Measurements from ENCODE around the gene MYOG.
A peak's percentile ranks its signal among the peaks of the same experiment; 100 is the strongest.

MYOG gene

DNA sequence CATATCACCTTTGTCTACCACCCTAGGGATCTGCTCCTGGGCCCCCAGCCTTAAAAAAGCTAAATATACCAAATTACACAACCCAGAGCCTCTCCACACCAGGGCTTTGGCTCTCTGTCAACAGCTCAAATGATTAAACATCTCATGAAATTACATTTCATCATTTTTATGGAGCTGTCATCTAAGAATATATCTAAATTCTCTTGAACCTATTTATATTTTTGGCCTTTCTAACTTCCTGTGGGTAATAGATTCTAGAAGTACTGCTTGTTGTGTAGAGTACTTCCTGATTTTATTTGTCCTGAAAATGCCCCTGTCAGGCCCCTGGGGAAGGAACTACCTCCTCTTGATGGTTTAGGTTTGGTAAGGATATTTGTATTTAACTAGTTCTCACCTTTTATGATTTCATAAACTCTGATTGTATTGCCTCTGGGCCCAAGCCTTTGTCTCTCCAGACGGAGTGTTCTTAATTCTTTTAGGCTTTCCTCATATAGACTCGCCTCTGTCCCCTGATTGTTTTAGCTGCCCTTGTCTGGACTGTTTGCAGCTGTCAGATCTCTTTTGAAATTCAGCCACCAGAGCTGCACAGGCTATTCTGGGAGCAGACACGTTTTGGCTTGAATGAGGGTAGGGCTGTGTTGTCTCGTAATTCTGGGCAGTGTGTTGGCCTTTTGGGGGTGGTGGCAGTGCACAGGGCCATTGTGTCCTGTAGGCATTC is 16.6 kb downstream of the MYOG start:
- DNase-seq: peak; percentile 22

DNA sequence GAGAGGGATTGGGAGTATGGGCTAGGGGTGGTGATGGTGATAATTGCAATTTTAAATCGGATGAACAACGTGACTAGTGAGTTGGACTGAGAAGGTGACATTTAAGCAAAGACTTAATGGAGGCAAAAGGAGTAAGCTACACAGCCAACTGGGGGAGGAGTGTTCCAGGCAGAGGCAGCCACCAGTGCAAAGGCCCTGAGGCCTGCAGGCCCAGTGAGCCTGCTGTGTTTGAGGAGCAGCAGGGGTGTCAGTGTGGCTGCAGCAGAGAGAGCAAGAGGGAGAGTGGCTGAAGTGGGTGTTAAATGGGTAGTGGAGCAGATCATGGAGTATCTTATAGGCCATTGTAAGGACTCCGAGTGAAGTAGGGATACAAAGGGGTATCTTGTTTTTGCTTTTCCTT is 18.8 kb downstream of the MYOG start:
- DNase-seq: no peak

DNA sequence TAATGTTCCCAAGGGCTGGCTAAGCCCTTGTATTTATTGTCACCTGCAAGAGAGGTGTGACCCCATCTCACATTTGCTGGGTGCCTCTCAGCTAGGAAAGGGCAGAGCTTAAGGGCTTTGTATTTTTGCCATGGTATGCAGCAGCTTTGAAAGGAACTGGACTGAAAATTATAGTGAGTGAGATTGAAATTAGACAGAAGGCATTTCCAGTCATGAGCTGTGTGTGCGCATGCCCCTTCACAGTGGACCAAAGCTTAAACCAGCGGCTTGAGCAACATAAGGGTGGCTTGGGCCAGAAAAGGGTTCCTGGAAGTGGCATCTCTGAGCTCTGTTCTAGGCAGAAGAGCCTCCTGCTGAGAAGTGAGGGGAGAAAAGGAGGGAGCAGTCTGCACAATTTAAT is 19.8 kb downstream of the MYOG start:
- no peak for DNase-seq

DNA sequence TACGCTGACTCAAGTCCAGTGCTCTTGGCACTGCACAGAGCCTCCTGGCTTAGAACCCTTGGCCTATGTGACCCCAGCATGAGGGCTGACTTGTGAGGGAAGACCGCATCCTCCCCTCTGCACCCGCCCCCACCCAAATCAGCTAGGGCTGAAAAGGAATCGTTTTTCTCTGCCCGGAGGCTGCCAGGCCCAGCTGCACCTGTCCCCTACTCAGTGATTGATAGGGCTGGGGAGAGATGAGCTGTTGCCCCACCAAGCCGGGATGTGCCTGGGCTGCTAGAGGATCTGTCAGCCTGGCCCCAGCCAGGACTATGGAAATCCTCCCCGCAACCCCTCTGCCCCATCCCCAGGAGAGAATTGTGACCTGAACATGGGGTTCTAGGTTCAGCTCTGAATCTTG is 20.6 kb downstream of the MYOG start:
- DNase-seq: no peak

DNA sequence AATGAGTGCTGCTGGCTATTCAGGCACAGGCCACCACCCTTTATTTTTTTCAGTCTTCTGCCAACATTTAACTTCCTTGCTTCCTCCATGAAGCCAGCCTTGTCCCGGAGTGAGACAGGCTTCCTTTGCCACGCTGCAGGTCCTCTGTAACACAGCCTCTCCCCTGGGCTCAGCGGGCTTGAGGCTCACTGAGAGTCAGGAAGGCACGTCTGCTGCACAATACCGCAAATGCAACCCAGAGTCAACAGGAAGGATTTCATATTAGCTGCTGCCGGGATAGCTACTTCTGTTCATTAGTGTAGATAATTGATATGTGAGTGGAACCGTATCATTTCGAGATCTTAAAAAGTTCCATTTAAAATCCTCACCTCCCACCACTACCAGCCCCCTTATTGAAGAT is 22.5 kb downstream of the MYOG start:
- no peak for DNase-seq

DNA sequence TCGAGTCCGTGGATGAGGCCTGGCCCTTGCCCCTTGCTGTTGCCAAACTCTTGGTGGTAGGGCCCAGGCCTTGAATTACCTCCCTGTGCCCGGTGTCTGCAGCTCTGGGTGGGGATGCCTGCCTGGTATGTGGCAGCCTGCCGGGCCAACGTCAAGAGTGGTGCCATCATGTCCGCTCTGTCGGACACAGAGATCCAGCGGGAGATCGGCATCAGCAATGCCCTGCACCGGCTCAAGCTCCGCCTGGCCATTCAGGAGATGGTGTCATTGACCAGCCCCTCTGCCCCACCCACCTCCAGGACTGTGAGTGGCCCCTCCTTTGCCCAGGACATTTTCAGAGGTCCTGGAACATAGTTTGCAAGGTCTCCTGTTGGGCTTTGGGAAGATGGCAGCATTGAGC is 25.7 kb downstream of the MYOG start:
- no peak for DNase-seq

DNA sequence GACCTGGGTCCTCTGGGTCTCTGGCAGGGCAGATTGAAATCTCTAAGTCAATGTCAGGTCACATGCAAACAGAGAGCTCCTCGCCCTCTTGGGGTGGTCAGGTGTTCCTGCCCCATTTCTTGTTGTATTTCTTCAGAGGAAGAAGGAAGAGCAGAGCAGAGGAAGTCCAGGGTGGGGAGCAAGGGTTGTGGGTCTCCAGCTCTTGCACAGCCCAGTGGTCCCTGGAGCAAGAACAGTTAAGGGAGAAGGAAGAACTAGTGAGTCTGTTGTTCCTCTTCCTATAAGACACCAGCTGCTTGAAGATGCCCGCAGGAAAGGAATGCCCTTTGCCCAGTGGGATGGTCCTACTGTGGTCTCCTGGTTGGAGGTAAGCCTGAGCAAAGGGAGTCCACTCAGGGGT is 26.3 kb downstream of the MYOG start:
- no peak for DNase-seq

DNA sequence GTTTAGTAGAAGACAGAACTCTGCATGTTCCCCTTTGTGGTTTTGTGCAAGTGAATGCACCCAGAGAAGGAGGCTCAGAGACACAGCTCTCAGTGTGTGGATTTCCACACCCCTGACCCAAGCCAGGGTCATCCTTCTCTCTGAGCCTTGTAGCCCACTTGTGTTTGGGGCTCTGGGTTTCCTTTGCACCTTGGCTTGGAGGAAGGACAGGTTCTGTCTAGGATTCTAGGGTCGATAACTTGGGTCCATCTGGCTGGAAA is 27.2 kb downstream of the MYOG start:
- no peak for DNase-seq

DNA sequence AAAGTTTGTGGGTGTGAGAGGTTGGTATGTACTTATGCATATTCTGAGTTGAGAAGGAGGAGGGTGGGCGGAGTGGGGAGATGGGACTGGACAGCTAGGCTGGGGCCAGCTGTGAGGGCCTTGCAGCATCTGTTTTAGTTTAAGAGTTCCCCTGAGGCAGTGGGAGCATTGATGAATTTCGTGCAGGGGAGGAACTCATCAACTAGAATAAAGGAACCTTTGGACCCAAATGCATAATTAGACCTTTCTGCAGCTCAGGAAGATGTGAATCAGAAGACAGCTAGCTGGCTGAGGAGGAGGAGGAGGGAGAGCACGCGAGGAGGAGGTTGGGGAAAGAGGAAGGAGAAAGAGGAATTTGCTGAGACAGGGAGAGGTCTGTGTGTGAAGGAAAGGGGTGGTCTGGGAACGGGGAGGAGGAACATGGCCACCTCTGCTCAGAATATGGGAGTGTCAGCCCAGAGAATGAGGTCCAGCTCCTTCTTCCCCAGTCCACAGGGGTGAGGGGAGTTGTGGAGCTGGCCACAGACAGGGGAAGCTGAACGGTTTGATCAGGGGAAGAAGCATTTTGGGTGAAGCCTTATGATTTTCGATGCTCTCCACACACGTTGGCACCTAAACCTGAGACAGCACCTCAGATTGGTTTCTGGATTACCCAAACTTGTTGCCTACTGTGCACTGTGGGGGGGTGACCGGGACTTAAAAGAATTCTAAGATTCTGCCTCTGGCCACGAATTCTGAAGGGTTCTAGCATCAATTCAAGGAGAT is 27.7 kb downstream of the MYOG start:
- DNase-seq: no peak

DNA sequence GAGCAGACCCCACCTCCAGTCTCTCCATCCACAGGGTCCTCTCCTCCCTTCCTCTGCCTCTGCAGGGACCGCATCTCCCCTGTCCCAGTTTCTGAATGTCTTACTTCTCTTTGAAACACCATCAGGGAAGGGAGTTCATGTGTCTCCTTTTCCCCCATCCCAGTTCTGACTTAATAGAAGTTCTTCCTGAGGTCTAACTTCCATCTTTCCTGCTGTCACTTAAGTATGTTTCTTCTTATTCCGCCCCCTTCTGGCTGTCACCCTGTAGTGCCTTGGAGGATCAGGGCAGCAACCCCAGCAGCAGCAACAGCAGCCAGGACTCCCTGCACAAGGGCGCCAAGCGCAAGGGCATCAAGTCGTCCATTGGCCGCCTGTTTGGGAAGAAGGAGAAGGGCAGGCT is 29.3 kb downstream of the MYOG start:
- no peak for DNase-seq

DNA sequence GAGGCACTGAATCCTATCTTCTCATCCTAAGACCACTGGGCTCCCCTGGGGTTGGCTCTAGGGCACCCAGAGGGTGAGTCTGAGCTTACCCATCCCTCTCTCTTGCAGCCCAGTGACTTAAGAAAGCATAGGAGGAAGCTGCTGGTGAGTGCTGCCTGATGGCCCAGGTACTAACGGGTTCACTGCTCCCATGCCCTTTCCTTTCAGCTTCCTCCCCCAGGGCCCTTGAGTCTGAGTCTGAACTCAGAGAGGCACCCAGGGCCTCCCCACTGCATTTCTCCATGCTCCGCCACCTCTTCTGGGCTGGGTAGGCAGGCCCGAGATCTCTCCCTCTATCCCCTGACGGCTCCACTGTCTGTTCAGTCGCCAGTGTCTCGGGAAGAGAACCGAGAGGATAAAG is 29.8 kb downstream of the MYOG start:
- no peak for DNase-seq

DNA sequence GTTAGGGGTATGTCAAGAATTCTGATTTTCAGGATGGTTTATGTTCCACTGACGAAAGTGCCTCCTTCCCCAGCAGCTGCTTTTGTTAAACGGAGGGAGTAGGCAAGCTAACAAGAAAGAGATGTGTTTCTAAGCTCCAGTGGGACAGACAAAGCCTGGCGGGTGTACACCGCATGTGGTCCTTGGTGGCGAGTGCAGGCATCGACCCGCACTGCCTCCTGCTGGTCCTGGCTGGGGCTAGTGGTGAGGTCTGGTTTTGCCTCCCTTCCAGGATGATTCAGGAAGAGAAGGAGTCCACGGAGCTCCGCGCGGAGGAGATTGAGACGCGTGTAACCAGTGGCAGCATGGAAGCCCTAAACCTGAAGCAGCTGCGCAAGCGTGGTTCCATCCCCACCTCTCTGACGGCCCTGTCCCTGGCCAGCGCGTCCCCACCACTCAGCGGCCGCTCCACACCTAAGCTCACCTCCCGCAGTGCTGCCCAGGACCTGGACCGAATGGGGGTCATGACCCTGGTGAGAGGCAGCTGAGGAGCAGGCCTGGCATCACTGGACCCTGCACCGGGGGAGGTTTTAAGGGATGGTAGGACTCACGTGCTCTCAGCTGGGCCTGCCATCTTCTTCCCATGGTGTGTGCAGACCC is 30.5 kb downstream of the MYOG start:
- DNase-seq: no peak

DNA sequence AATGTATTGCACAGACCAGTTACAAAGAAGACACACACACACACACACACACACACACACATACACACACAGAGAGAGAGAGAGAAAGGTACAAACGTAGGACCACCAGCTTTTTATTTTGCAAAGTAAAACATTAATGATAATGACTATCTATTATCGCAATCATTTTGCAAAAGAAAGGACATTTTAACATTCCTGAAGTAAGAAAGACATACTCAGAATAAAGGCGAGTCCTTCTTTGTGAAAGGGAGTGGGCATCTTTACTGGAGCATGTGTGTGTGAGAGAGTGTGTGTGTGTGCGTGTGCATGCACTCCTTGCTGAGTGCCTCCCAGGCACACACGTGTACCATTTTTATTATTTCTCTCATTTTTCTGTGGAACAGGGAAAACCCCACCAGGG is 31.2 kb downstream of the MYOG start:
- DNase-seq: no peak

DNA sequence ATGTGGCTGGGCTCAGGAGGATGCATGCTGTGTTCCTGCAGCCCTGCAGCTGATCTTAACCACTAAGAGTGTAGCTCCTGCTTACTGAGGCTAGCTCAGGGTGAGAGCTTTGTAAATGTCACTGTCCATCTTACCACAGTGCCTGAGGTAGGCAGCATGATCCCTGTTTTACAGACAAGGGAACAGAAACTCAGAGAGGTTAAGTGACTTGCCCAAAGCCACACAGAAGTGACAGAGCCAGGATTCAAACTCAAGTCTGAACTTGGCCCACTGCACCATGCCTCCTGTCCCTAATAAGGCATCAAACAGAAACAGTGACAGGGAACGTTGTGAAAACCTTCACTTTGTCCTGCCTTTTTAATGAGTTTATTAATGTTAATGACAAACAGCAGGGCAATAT is 31.6 kb downstream of the MYOG start:
- DNase-seq: no peak

DNA sequence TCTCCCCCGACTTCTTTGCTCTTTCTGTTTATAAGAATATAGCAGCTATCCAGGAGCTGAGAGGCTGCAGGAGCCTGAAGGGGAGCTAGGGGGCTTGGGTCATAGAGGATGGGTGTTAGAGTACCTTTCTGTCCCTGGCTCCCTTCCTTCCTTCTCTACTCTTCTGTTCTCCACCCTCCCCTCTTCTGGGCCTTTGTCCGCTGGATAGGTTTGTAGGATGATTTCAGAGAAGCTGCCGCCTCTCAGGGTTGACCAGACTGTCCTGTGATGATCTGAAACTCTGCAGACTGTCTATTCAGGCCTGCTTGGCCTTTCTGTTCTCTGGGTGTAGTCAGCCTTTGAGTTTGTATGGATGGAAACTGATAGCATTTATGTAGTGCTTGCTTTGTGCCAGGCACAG is 33.2 kb downstream of the MYOG start:
- no peak for DNase-seq

DNA sequence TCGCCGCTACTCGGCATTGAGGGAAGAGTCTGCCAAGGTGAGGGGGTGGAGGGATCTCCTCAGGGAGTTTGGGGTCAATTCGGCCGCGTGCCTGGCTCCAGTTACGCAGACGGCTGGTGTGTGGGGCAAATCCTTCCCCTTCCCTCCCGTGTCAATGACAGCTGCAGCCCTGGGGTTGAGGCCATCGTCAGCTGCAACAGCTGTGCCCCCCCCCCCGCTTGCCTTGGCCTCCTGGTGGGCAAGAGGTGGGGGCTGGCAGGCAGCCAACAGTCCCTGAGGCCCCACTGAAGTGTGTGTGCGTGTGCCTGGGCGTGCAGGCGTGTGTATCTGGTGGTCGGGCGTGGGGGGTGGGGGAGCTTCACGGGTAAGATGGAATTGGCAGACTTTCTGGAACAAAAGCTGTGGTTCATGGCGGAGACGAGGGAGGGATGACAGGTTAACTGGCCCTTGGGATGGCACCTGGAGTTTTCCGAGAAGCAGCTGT is 33.9 kb downstream of the MYOG start:
- peak; percentile 77 for DNase-seq

DNA sequence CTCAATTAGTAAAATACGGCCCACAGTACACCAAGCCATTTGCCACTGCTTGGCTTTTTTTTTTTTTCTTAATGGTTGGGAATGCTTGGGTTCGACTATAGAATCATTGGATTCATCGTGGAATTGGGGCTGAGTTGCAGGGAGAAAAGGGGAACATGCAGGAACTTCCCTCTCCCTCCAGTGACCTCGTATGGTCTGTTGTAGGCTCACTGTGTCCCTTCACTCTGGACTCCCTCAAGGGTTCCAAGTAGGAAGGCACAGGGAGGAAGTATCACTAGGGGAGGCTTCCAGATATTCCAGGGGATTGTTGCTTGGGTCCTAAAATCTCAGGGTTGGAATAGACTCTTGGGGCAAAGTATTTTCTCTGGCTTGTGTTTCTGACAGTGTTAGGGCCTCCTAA is 35.0 kb downstream of the MYOG start:
- no peak for DNase-seq

DNA sequence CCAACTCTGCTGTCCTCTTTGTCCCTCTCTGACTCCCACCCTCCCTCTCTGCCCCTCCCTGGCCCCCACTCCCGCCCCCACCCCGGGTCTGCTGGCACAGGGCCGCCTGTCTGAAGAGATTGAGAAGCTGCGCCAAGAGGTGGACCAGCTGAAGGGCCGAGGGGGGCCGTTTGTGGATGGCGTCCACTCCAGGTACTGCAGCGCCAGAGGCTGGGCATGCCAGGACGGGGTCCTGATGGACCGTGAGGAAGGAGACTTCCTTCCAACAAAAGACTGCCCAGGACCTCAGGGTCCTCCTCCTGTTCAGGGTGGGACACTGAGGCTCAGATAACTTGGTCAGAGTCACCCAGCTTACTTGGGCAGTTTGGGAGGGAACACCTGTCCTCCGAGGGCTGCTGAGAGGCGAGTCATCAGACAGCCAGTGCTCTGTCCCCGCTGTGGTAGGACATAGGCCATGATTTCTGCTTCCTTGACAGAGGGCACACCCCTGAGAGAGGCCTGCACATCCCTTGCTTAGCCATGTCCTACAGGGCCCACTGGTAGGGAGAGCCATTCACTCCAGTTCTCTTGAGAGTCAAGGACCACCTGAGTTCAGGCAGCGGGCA is 36.1 kb downstream of the MYOG start:
- no peak for DNase-seq

DNA sequence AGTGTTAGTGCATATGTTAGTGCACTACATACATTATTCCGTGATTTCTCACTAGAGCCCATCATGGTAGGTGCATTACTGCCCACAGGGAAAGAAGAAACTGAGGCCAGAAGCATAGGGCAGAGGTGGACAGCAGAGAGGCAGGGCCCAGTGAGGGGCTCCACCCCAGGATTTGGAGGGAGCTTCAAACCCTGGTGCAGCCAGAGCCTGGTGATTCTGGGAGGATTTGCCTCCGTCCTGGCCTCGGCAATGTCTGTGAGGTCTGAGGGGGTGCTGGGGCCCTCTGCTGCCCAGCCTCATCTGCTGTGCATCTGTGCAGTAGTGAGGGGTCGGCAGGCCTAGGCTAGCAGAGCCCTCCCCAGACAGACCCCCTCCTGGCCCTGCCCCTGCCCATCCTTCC is 36.7 kb downstream of the MYOG start:
- no peak for DNase-seq

DNA sequence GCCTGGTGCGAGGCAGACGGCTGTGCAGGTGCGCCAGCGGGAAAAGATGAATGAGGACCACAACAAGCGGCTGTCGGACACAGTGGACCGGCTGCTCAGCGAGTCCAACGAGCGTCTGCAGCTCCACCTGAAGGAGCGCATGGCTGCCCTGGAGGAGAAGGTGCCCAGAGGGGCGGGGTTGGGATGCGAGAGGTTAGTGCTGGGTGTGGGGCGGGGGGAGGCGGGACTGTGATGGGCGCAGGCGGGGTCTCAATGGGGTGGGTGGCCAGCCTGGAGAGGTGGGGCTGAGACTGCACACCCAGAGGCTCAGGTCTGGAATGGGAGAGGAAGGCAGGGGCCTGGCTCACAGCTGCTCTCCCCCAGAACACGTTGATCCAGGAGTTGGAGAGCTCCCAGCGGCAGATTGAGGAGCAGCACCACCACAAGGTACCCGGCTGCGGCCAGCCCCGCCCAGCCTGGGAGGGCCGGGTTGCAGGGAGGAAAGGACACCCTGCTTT is 37.2 kb downstream of the MYOG start:
- peak; percentile 88 for DNase-seq

DNA sequence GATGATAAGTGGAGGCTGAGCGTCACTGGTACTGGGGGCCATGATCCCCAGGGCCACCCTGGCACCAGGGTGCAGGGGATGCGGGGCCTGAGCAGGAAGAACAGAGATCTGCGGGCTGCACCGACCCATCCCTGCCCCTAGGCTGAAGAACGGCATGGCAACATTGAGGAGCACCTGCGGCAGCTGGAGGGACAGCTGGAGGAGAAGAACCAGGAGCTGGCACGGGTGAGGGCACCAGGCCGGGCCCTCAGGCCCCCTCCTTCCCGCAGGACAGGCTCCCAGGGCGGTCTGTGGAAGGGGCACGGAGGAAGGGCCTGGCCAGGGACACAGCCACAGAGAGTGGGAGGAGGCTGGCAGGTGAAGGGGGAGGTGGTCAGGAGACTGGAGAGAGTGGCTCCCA is 37.7 kb downstream of the MYOG start:
- no peak for DNase-seq

DNA sequence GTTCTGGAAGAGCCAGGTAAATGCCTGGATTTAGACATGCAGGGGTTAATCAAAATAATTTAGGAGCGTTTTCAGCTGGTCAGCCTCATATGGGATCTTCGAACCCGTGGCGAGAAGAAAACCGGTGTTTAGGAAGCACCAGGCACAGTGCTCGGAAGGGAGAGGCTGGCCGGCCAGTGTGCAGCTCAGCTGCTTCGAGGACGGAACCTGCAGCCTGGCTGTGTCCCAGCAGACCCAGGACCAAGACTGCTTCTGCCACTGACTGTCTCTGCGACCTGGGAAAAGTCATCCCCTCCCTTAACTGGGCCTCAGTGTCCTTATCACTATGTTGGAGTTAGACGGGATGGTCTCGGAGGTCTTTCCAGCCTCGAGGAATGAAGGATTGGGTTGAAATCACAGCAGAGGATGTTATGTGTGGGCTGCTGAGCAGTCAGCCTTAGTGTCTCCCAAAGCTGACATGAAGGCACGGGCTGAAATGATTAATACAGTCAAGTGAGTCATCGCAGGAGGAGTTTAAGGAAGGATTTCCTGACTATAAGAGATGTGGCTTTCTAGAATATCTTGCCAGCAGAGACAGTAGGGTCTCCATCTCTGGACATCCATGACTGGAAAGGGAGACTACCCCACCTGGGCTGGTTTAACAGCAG is 38.7 kb downstream of the MYOG start:
- DNase-seq: no peak
